ENCODE data around the gene ISL2. TPM values are rescaled to one million over a fixed set of nuclear protein-coding genes. Genes with fewer than 3 reads are reported as not detected.

The ISL2 gene
- total and polyA plus RNA-seq, 9 of the 15 experiments (the other 6 are each of a cell fraction or from before 2014, with no cell fraction given): 0.15 to 23.7 (median 4.0) TPM

DNA sequence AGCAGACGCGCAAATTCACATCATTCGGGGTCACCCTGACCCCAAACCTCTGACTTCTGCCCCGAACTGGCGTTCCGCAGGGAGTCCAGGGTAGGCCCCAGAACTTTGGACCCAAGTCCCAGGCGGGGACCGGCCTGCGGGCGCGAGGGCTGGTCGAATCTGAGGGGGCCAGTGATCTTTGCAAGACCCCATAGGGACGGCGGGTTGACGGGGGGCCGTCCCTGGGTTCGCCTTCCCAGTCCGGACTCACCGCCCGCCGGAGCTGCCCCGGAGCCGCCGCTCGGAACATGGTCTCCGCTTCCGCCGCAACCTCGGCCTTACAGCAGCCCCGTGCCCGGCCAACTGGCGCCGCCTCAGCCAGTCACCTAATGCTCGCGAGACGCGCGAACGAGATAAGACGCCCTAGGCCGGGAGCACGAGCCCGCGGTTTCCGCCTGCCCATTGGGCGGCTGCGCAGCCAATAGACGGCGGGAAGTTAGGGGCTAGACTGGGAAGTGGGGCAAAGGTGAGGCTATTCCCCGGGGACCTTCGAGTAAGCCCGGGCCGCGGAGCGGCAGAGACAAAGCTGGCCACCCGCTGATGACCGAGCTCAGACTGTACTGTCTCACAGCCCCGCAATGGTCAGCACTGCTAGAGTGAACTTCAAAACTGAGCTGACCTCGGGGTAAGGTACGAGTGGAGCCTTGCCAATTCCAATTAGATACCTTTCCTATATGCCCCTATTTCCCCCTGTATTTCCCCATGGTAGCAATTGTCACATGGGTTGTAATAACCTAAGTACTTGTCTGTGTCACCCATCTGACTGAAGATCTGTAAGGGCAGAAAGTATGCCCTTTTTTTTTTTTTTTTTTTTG is 25.2 kb upstream of the ISL2 start, which contains the start of gene ETFA (continued):
- TF ChIP-seq ZNF507 (tag; conservative IDR thresholded peaks at IDR 0.05) (no peak), SP2 (IDR thresholded peaks at IDR 0.05; ENCODE audit: extremely low read depth, low read depth, low read length, poor library complexity, severe bottlenecking) (no peak), DPF2 (IDR thresholded peaks at IDR 0.05) (no peak), POU5F1 (IDR thresholded peaks at IDR 0.05; ENCODE audit: borderline replicate concordance, low read depth, low read length, partially characterized antibody) (no peak), XRCC4 (IDR thresholded peaks at IDR 0.05; ENCODE audit: extremely low read depth, insufficient read depth, insufficient read length) (no peak), MXI1 (IDR thresholded peaks at IDR 0.05; ENCODE audit: low read depth, low read length) (peak; percentile 75), ZBTB17 (CRISPR knock-in tag; IDR thresholded peaks at IDR 0.05) (no peak), STAG1 (CRISPR knock-in tag; IDR thresholded peaks at IDR 0.05; ENCODE audit: borderline replicate concordance) (peak; percentile 7; the same call in 1 of the 2 replicates), RBM22 (IDR thresholded peaks at IDR 0.05; ENCODE audit: low read depth, low read length, poor library complexity, severe bottlenecking) (peak; percentile 80), FOXA1 (IDR thresholded peaks at IDR 0.05; ENCODE audit: borderline replicate concordance) (no peak), CREBBP (IDR thresholded peaks at IDR 0.05; ENCODE audit: low read depth, low read length) (no peak), PML (IDR thresholded peaks at IDR 0.05; ENCODE audit: low read length) (0 out of 2 replicates have a peak, but pooled peaks have one; percentile 51), CCAR2 (IDR thresholded peaks at IDR 0.05; ENCODE audit: low read depth, low read length) (no peak), HMG20A (CRISPR knock-in tag; conservative IDR thresholded peaks at IDR 0.05) (no peak), RCOR1 (IDR thresholded peaks at IDR 0.05; ENCODE audit: borderline replicate concordance in 1 of 2, low read depth in 2 of 2, low read length in 2 of 2) (peak in 1 of 2 experiments; percentile 66; a peak in 1 of 4 replicates), MCM5 (IDR thresholded peaks at IDR 0.05; ENCODE audit: low read depth) (no peak), POLR3G (IDR thresholded peaks at IDR 0.05; ENCODE audit: extremely low read depth, insufficient read length, insufficient replicate concordance) (no peak)
- TF ChIP-seq, protein P1, sequence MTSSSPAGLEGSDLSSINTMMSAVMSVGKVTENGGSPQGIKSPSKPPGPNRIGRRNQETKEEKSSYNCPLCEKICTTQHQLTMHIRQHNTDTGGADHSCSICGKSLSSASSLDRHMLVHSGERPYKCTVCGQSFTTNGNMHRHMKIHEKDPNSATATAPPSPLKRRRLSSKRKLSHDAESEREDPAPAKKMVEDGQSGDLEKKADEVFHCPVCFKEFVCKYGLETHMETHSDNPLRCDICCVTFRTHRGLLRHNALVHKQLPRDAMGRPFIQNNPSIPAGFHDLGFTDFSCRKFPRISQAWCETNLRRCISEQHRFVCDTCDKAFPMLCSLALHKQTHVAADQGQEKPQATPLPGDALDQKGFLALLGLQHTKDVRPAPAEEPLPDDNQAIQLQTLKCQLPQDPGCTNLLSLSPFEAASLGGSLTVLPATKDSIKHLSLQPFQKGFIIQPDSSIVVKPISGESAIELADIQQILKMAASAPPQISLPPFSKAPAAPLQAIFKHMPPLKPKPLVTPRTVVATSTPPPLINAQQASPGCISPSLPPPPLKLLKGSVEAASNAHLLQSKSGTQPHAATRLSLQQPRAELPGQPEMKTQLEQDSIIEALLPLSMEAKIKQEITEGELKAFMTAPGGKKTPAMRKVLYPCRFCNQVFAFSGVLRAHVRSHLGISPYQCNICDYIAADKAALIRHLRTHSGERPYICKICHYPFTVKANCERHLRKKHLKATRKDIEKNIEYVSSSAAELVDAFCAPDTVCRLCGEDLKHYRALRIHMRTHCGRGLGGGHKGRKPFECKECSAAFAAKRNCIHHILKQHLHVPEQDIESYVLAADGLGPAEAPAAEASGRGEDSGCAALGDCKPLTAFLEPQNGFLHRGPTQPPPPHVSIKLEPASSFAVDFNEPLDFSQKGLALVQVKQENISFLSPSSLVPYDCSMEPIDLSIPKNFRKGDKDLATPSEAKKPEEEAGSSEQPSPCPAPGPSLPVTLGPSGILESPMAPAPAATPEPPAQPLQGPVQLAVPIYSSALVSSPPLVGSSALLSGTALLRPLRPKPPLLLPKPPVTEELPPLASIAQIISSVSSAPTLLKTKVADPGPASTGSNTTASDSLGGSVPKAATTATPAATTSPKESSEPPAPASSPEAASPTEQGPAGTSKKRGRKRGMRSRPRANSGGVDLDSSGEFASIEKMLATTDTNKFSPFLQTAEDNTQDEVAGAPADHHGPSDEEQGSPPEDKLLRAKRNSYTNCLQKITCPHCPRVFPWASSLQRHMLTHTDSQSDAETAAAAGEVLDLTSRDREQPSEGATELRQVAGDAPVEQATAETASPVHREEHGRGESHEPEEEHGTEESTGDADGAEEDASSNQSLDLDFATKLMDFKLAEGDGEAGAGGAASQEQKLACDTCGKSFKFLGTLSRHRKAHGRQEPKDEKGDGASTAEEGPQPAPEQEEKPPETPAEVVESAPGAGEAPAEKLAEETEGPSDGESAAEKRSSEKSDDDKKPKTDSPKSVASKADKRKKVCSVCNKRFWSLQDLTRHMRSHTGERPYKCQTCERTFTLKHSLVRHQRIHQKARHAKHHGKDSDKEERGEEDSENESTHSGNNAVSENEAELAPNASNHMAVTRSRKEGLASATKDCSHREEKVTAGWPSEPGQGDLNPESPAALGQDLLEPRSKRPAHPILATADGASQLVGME (CRISPR knock-in tag; IDR thresholded peaks at IDR 0.05): no peak
- TF ChIP-seq, protein P2, sequence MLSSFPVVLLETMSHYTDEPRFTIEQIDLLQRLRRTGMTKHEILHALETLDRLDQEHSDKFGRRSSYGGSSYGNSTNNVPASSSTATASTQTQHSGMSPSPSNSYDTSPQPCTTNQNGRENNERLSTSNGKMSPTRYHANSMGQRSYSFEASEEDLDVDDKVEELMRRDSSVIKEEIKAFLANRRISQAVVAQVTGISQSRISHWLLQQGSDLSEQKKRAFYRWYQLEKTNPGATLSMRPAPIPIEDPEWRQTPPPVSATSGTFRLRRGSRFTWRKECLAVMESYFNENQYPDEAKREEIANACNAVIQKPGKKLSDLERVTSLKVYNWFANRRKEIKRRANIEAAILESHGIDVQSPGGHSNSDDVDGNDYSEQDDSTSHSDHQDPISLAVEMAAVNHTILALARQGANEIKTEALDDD (IDR thresholded peaks at IDR 0.05): peak; percentile 59; the same call in 1 of the 2 replicates
- TF ChIP-seq, protein P3, sequence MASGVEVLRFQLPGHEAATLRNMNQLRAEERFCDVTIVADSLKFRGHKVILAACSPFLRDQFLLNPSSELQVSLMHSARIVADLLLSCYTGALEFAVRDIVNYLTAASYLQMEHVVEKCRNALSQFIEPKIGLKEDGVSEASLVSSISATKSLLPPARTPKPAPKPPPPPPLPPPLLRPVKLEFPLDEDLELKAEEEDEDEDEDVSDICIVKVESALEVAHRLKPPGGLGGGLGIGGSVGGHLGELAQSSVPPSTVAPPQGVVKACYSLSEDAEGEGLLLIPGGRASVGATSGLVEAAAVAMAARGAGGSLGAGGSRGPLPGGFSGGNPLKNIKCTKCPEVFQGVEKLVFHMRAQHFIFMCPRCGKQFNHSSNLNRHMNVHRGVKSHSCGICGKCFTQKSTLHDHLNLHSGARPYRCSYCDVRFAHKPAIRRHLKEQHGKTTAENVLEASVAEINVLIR (CRISPR knock-in tag; IDR thresholded peaks at IDR 0.05): no peak
